Endothelial cell (in vitro differentiated cells): ENCODE results near the gene RBMS3. TPM values are rescaled to one million over a fixed set of nuclear protein-coding genes. Genes with fewer than 3 reads are reported as not detected.
"Not testable (repeated sequence)": the region's sequence is repeated elsewhere in the genome, so short reads cannot be mapped to it uniquely, and the experiment has no call there.

Experiments used
- DNase-seq: peaks from one replicate; pipeline ENCODE4 v3.0.0; 2021; ENCODE audit warnings: low spot score
- H3K27ac Mint-ChIP-seq: one replicate; pipeline ENCODE4 v1.8.0; 2021; ENCODE audit warnings: mixed read lengths, inconsistent platforms; ENCODE audit not compliant: unreplicated experiment
- H3K27me3 Mint-ChIP-seq: one replicate; pipeline ENCODE4 v1.8.0; 2021; ENCODE audit warnings: mild to moderate bottlenecking, moderate library complexity, mixed read lengths, inconsistent platforms; ENCODE audit not compliant: unreplicated experiment
- H3K36me3 Mint-ChIP-seq: one replicate; pipeline ENCODE4 v1.8.0; 2021; ENCODE audit warnings: mild to moderate bottlenecking, low read depth, mixed read lengths, inconsistent platforms; ENCODE audit not compliant: unreplicated experiment
- H3K4me1 Mint-ChIP-seq: one replicate; pipeline ENCODE4 v1.8.0; 2021; ENCODE audit warnings: mild to moderate bottlenecking, mixed read lengths, inconsistent platforms; ENCODE audit not compliant: unreplicated experiment
- H3K4me3 Mint-ChIP-seq: one replicate; pipeline ENCODE4 v1.8.0; 2021; ENCODE audit warnings: mild to moderate bottlenecking, mixed read lengths, inconsistent platforms; ENCODE audit not compliant: unreplicated experiment
- H3K9me3 Mint-ChIP-seq: one replicate; pipeline ENCODE4 v1.8.0; 2021; ENCODE audit warnings: mixed read lengths, inconsistent platforms; ENCODE audit not compliant: unreplicated experiment
- total RNA-seq: library from RNA; stranded (reverse); fragmentation: NEBNext Ultra II Directional; extraction: Animal tissue kit (Norgen Biotek cat#: 25700); gene quantifications from one replicate; pipeline ENCODE4 v1.2.1, GENCODE V29; 2021; ENCODE audit not compliant: unreplicated experiment
- TF ChIP-seq, protein P1 (sequence below): fragments of 200-600 bp; sonication (generic); IDR thresholded peaks from one replicate; pipeline ENCODE4 v1.5.0; 2021; ENCODE audit warnings: antibody characterized with exemption; ENCODE audit not compliant: unreplicated experiment

The RBMS3 gene
- total RNA-seq, 1 donor from 2014 or later: 30.9 TPM

DNA sequence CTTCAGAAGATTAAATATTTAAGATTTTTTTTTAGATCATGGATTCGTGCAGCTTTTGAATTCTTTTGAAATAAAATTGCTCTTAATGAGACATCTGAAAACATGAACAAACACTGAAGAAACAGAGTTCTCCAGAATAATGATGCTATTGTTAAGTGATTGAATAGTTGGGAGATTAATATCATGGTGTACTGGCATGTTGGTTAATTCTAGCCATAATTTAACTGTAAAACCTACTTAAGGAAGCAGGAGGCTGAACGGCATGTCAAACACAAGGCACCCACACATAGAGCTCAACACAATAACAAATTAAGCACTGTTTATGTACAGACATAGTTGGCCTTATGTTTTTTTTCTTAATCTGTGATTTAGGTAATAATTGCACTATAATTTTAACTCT is 185.6 kb downstream of the RBMS3 start:
- Mint-ChIP-seq H3K36me3 (no peaks in the 10 kb centered on the region), H3K27ac (no peak overlapping the region), H3K9me3 (no peaks in the 10 kb centered on the region), H3K27me3 (no peaks in the 10 kb centered on the region), H3K4me3 (no peak overlapping the region), H3K4me1 (no peaks in the 10 kb centered on the region)
- no peak for DNase-seq
- TF ChIP-seq, protein P1, sequence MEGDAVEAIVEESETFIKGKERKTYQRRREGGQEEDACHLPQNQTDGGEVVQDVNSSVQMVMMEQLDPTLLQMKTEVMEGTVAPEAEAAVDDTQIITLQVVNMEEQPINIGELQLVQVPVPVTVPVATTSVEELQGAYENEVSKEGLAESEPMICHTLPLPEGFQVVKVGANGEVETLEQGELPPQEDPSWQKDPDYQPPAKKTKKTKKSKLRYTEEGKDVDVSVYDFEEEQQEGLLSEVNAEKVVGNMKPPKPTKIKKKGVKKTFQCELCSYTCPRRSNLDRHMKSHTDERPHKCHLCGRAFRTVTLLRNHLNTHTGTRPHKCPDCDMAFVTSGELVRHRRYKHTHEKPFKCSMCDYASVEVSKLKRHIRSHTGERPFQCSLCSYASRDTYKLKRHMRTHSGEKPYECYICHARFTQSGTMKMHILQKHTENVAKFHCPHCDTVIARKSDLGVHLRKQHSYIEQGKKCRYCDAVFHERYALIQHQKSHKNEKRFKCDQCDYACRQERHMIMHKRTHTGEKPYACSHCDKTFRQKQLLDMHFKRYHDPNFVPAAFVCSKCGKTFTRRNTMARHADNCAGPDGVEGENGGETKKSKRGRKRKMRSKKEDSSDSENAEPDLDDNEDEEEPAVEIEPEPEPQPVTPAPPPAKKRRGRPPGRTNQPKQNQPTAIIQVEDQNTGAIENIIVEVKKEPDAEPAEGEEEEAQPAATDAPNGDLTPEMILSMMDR: no peak

DNA sequence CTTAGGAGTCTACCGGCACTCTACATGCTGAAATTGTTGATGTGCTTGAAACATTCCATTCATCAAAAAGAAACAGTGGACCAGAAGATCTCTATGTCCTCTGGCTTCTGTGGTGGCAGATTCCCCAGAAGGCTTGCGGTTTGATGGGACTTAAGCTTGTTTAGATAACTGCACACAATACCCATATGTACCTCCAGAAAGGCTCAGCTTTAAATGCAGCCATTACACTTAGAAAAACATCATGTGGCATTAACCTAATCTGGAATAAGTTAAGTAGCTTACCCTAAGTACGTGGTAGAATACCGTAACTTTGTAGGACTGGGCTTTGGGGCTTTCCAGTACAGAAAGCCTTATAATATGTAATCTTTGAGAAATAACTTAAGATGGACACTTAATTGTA is 187.3 kb downstream of the RBMS3 start:
- Mint-ChIP-seq H3K27ac (no peak overlapping the region), H3K27me3 (no peaks in the 10 kb centered on the region), H3K36me3 (peaks cover 4% of the 10 kb centered on the region), H3K9me3 (no peaks in the 10 kb centered on the region), H3K4me3 (no peak overlapping the region), H3K4me1 (no peaks in the 10 kb centered on the region)
- TF ChIP-seq, protein P1: no peak
- no peak for DNase-seq

DNA sequence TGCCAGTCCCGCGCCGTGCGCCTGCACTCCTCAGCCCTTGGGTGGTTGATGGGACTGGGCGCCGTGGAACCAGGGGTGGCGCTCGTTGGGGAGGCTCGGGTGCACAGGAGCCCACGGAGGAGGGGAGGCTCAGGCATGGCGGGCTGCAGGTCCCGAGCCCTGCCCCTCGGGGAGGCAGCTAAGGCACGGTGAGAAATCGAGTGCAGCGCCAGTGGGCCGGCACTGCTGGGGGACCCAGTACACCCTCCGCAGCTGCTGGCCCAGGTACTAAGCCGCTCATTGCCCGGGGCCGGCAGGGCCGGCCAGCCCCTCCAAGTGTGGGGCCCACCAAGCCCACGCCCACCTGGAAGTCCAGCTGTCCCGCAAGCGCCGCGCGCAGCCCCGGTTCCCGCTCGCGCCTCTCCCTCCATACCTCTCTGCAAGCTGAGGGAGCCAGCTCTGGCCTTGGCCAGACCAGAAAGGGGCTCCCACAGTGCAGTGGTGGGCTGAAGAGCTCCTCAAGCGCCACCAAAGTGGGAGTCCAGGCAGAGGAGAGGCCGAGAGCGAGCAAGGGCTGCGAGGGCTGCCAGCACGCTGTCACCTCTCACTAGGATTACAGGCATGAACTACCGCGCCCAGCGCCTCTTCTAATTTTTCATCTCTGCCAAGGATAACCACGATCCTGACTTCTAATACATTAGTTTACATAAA is 192.8 kb downstream of the RBMS3 start:
- not testable (repeated sequence) for H3K27me3 Mint-ChIP-seq, H3K9me3 Mint-ChIP-seq, H3K4me1 Mint-ChIP-seq, H3K36me3 Mint-ChIP-seq, H3K27ac Mint-ChIP-seq, DNase-seq, H3K4me3 Mint-ChIP-seq

DNA sequence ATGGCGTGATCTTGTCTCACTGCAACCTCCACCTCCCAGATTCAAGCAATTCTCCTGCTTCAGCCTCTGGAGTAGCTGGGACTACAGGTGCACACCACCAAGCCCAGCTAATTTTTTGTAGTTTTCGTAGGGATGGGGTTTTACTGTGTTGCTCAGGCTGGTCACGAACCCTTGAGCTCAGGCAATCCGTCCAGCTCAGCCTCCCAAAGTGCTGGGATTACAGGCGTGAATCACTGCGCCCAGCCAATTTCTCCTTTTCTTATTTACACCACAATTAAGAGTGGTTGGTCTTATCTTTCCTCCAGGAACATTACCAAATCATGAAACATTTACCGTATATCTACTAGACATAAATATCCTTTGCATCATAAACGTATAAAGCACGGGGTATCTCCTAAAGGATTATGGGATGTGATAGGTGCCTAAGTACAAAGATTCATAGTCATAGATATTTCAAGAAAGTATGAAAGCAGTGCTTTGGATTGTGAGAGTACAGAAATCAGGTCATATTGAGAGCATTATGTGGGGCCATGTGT is 194.5 kb downstream of the RBMS3 start:
- H3K27me3 Mint-ChIP-seq: no peaks in the 10 kb centered on the region
- H3K36me3 Mint-ChIP-seq: peaks cover 4% of the 10 kb centered on the region
- H3K9me3 Mint-ChIP-seq: no peaks in the 10 kb centered on the region
- H3K4me3 Mint-ChIP-seq: no peak overlapping the region
- no peak overlapping the region for H3K27ac Mint-ChIP-seq
- no peak for DNase-seq
- no peaks in the 10 kb centered on the region for H3K4me1 Mint-ChIP-seq
- TF ChIP-seq, protein P1: no peak

DNA sequence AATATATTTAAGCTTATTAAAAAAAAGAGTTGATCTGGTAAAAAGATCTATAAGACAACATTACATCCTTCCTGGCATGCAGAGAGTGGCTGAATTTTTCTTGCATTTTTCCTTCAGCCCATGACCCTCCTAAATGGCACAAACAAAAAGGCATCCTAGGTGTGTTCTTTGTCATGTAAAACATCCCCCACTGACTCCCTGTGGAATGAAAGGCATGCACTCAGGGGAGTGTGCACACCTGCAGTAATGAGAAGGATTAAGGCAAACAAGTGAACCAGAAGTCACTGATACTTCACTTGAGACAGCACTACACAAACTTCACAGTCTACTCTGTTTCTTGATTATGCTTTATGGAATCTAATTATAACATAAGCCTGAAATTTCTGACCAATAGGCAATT is 195.0 kb downstream of the RBMS3 start:
- no peak for DNase-seq
- Mint-ChIP-seq H3K27me3 (no peaks in the 10 kb centered on the region), H3K9me3 (no peaks in the 10 kb centered on the region), H3K4me3 (no peak overlapping the region), H3K36me3 (peaks cover 4% of the 10 kb centered on the region), H3K4me1 (no peaks in the 10 kb centered on the region), H3K27ac (no peak overlapping the region)
- TF ChIP-seq, protein P1: no peak
